Measurements from ENCODE around the gene CNOT4.

The CNOT4 gene

GRCh38 chr7:135509839-135510591 lies at the start of gene CNOT4:
Gene CNOT4, minus strand, starts transcription at chr7:135510102. Its CDS starts 71,771 bp downstream, at chr7:135438331.
- DNase-seq = peak; percentile 53 to 98 (median 94)

- DNase-seq = no peak
Measured at GRCh38 chr7:135558881-135559280, 49.0 kb upstream of the CNOT4 start.

- peak in 41 of 51 donors; percentile 2 to 60 (median 20) for DNase-seq
Measured at GRCh38 chr7:135558337-135558767, 48.5 kb upstream of the CNOT4 start.

- peak in 50 of 51 donors; percentile 15 to 90 (median 56) for DNase-seq
Measured at GRCh38 chr7:135557455-135558336, 47.8 kb upstream of the CNOT4 start, which contains the start of gene NUP205. Gene NUP205, plus strand, starts transcription at chr7:135557917. Its CDS starts 28 bp downstream, at chr7:135557945.

- no peak for DNase-seq
Measured at GRCh38 chr7:135553346-135553745, 43.4 kb upstream of the CNOT4 start.

- no peak for DNase-seq
Measured at GRCh38 chr7:135552148-135552547, 42.2 kb upstream of the CNOT4 start.

GRCh38 chr7:135550196-135550595 lies 40.3 kb upstream of the CNOT4 start:
- DNase-seq = no peak

GRCh38 chr7:135541029-135541428 lies 31.1 kb upstream of the CNOT4 start:
- no peak for DNase-seq

- no peak for DNase-seq
Measured at GRCh38 chr7:135539629-135540028, 29.7 kb upstream of the CNOT4 start.

GRCh38 chr7:135538376-135538775 lies 28.5 kb upstream of the CNOT4 start:
- no peak for DNase-seq

GRCh38 chr7:135537905-135538304 lies 28.0 kb upstream of the CNOT4 start:
- DNase-seq = no peak

- DNase-seq = no peak
Measured at GRCh38 chr7:135537453-135537852, 27.6 kb upstream of the CNOT4 start.

- no peak for DNase-seq
Measured at GRCh38 chr7:135536150-135536549, 26.2 kb upstream of the CNOT4 start.

GRCh38 chr7:135527025-135527424 lies 17.1 kb upstream of the CNOT4 start:
- DNase-seq = no peak

- DNase-seq = no peak
Measured at GRCh38 chr7:135525426-135525825, 15.5 kb upstream of the CNOT4 start.

- no peak for DNase-seq
Measured at GRCh38 chr7:135523146-135523545, 13.2 kb upstream of the CNOT4 start.

- DNase-seq = no peak
Measured at GRCh38 chr7:135522509-135522908, 12.6 kb upstream of the CNOT4 start.

GRCh38 chr7:135519871-135520270 lies 10.0 kb upstream of the CNOT4 start:
- DNase-seq = no peak

GRCh38 chr7:135519233-135519688 lies 9.4 kb upstream of the CNOT4 start:
- DNase-seq = no peak

GRCh38 chr7:135518748-135519147 lies 8.8 kb upstream of the CNOT4 start:
- no peak for DNase-seq

- DNase-seq = no peak
Measured at GRCh38 chr7:135517060-135517459, 7.2 kb upstream of the CNOT4 start.

GRCh38 chr7:135514856-135515255 lies 5.0 kb upstream of the CNOT4 start:
- DNase-seq = no peak
